K562 (cell line): Measurements from ENCODE around the gene DAB1. TPM values are rescaled to one million over a fixed set of nuclear protein-coding genes. Genes with fewer than 3 reads are reported as not detected.

ENCODE experiments used
- ATAC-seq: fragments of 200-7000 bp; cut with Tn5 transposase; 3 replicates; pipeline ENCODE4 v1.9.1; 2020; ENCODE audit warnings: moderate library complexity
- BruUV-seq: library from RNA; stranded (reverse); fragments of 400-500 nt; replicated peaks from 2 replicates; lab custom pipeline; 2021; lab: Mats Ljungman, UMichigan
- CTCF ChIA-PET: fragments of 300-600 bp; formaldehyde crosslinking; extraction: SDS; loops from one replicate; lab custom pipeline; 2021; ENCODE audit warnings: low intra/inter-chr PET ratio; lab: Yijun Ruan, JAX
- POLR2A ChIA-PET: fragments of 300-600, 350-650 bp; sonication (Branson Sonifier 250); formaldehyde crosslinking; extraction: SDS; loops from one replicate; lab custom pipeline; 2021; ENCODE audit warnings: antibody characterized with exemption, inconsistent platforms; lab: Yijun Ruan, JAX
- DNase-seq, 4 experiments: peaks; one replicate each; pipeline versions ENCODE4 v3.0.0 to v3.0.0-alpha.2; 2011 to 2018; ENCODE audit warnings: low spot score in 3 of 4, mixed read lengths in 3 of 4; ENCODE audit errors: extremely low read depth in 1 of 4
- FAIRE-seq: peaks from 2 replicates; lab custom pipeline; 2011; peaks lifted over from hg19 to GRCh38; lab: Jason Lieb, UNC
- H2AFZ ChIP-seq: 2 replicates; pipeline ENCODE4 v1.6.0; 2011; ENCODE audit warnings: low read depth, low read length, control low read depth, inconsistent platforms
- H3K27ac ChIP-seq: fragments of 200-600 bp; 3 replicates; pipeline ENCODE4 v1.8.0; 2011; ENCODE audit warnings: low read depth, mild to moderate bottlenecking, control low read depth, inconsistent platforms, low read length, moderate library complexity, mixed read lengths; ENCODE audit errors: extremely low read depth
- H3K27me3 ChIP-seq, 2 experiments: fragments of 300-600 bp in 1 of 2; 2 replicates in 1 of 2; 3 replicates in 1 of 2; pipeline versions ENCODE4 v1.6.0 to v1.8.0; 2011; ENCODE audit warnings: inconsistent platforms in 2 of 2, low read length in 2 of 2, mild to moderate bottlenecking in 1 of 2, mixed read lengths in 1 of 2, moderate library complexity in 1 of 2; ENCODE audit not compliant: control insufficient read depth in 2 of 2, insufficient read depth in 2 of 2
- H3K36me3 ChIP-seq: fragments of 300-600 bp; 3 replicates; pipeline ENCODE4 v1.8.0; 2011; ENCODE audit warnings: mild to moderate bottlenecking, low read length, inconsistent platforms; ENCODE audit not compliant: control insufficient read depth, insufficient read depth
- H3K4me1 ChIP-seq, 2 experiments: fragments of 200-600 bp in 1 of 2; replicated peaks in 1 of 2; 2 replicates in 1 of 2; 3 replicates in 1 of 2; pipeline versions ENCODE4 v1.5.1 to v1.8.0; 2011; ENCODE audit warnings: inconsistent platforms in 2 of 2, low read length in 2 of 2, mild to moderate bottlenecking in 1 of 2, mixed read lengths in 1 of 2, moderate library complexity in 1 of 2; ENCODE audit not compliant: control insufficient read depth in 2 of 2, insufficient read depth in 2 of 2
- H3K4me2 ChIP-seq: 2 replicates; pipeline ENCODE4 v1.6.1; 2011; ENCODE audit warnings: low read length, control low read depth, inconsistent platforms, mixed read lengths; ENCODE audit not compliant: insufficient read depth
- H3K4me3 ChIP-seq: fragments of 200-600 bp; sonication (generic), shearing (Covaris generic); 2 replicates; pipeline ENCODE4 v1.5.1; 2016; ENCODE audit warnings: control low read depth, inconsistent platforms
- H3K79me2 ChIP-seq: fragments of 200-600 bp; 3 replicates; pipeline ENCODE4 v1.8.0; 2011; ENCODE audit warnings: low read length, inconsistent platforms; ENCODE audit not compliant: control insufficient read depth, insufficient read depth
- H3K9ac ChIP-seq, 2 experiments: 2 replicates each; pipeline versions ENCODE4 v1.6.0 to v1.6.1; 2011; ENCODE audit warnings: low read depth in 2 of 2, low read length in 2 of 2, control low read depth in 1 of 2, inconsistent platforms in 1 of 2, mild to moderate bottlenecking in 1 of 2, mixed read lengths in 1 of 2; ENCODE audit not compliant: insufficient read depth in 1 of 2
- H3K9me1 ChIP-seq: one replicate; pipeline ENCODE4 v1.6.0; 2011; ENCODE audit warnings: inconsistent platforms, mild to moderate bottlenecking, low read length, moderate library complexity; ENCODE audit not compliant: control insufficient read depth, insufficient read depth
- H3K9me3 ChIP-seq: replicated peaks from 2 replicates; pipeline ENCODE4 v1.5.1; 2011; ENCODE audit warnings: low read depth, low read length, inconsistent platforms; ENCODE audit not compliant: control insufficient read depth, insufficient read depth
- H4K20me1 ChIP-seq: replicated peaks from 2 replicates; pipeline ENCODE4 v1.6.1; 2011; ENCODE audit warnings: low read length, inconsistent platforms, mixed read lengths; ENCODE audit not compliant: control insufficient read depth, insufficient read depth
- CBFB ChIP-seq: sonication (generic); formaldehyde crosslinking; IDR thresholded peaks from 2 replicates; pipeline ENCODE4 v1.4.0; 2020; ENCODE audit warnings: mild to moderate bottlenecking, missing genetic modification reagents
- CHD1 ChIP-seq: fragments of 200-600 bp; sonication (generic); IDR thresholded peaks from one replicate; pipeline ENCODE4 v1.6.1; 2012; ENCODE audit warnings: mild to moderate bottlenecking, moderate library complexity, low read length, inconsistent platforms
- CHD7 ChIP-seq: fragments of 200-600 bp; sonication (generic); IDR thresholded peaks from one replicate; pipeline ENCODE4 v1.6.1; 2012; ENCODE audit warnings: mild to moderate bottlenecking, low read depth, low read length, inconsistent platforms
- ELK1 ChIP-seq: sonication (generic); formaldehyde crosslinking; IDR thresholded peaks from 2 replicates; pipeline ENCODE4 v1.8.1; 2022; ENCODE audit warnings: missing genetic modification reagents
- KHSRP ChIP-seq: fragments of 450-650 bp; IDR thresholded peaks from 2 replicates; pipeline ENCODE4 v1.6.1; 2017
- SMAD3 ChIP-seq: fragments of 450-650 bp; formaldehyde crosslinking; conservative IDR thresholded peaks from 2 replicates; pipeline ENCODE4 v1.4.0; 2020; ENCODE audit warnings: mild to moderate bottlenecking
- ZBTB26 ChIP-seq: fragments of 450-650 bp; formaldehyde crosslinking; IDR thresholded peaks from 2 replicates; pipeline ENCODE4 v1.4.0; 2022; ENCODE audit warnings: missing genetic modification characterization
- ZNF76 ChIP-seq: fragments of 250-450 bp; sonication (Bioruptor Pico); IDR thresholded peaks from 2 replicates; pipeline ENCODE4 v1.4.0; 2020; ENCODE audit warnings: mild to moderate bottlenecking, moderate library complexity, borderline replicate concordance
- WGBS: fragments of 100-300 bp; shearing (Covaris generic); methylation state at CpG from one replicate; pipeline ENCODE4 v1.1.6; 2016; ENCODE audit warnings: low coverage, mixed read lengths; ENCODE audit not compliant: insufficient coverage; ENCODE audit errors: missing lambda C conversion rate; 5-methylcytosine and 5-hydroxymethylcytosine counted together
- in situ Hi-C: fragments of 300-500 bp; cut with MboI; formaldehyde crosslinking; loops from 4 replicates; pipeline ENCODE4 v1.15.0; 2018; ENCODE audit warnings: inconsistent platforms, mixed read lengths
- intact Hi-C: fragments of 100-400 bp; cut with micrococcal nuclease; formaldehyde crosslinking; loops from 2 replicates; pipeline ENCODE4 v1.14.2; 2022
- polyA plus RNA-seq, 8 experiments: library from polyadenylated mRNA; depleted of rRNA in 4 of 8; stranded (reverse) in 5 of 8; unstranded in 3 of 8; fragments of >200 nt; fragmentation: Nextera tagmentation in 2 of 8; fragmentation: Illumina TruSeq in 1 of 8; extraction: Ambion mirVana in 2 of 8; extraction: Trizol in 1 of 8; gene quantifications; 2 replicates each; pipeline versions ENCODE4 v1.2.1 to v1.2.3, GENCODE V29; 2011 to 2014; ENCODE audit warnings: inconsistent platforms in 1 of 8, missing spikeins in 1 of 8
- total RNA-seq, 7 experiments: library from RNA; depleted of rRNA in 6 of 7; stranded (reverse); fragments of >200 nt in 6 of 7; fragmentation: Illumina TruSeq in 2 of 7; extraction: Trizol in 2 of 7; gene quantifications; 2 replicates each; pipeline versions ENCODE4 v1.2.1 to v1.2.3, GENCODE V29; 2011 to 2021; ENCODE audit warnings: low replicate concordance in 1 of 7

Gene DAB1
- total and polyA plus RNA-seq, 9 of the 15 experiments (the other 6 are each of a cell fraction or from before 2014, with no cell fraction given) = not detected

GRCh38 chr1:57111175-57111574 lies 312.7 kb downstream of the DAB1 start (continued):
- TF ChIP-seq ZBTB26 = no peak
- no peak for TF ChIP-seq ELK1

- Histone ChIP-seq H3K36me3 (no peaks in the 10 kb centered on the region), H3K9me3 (no peaks in the 10 kb centered on the region), H3K27me3 (peaks cover 0 to 2% of the 10 kb centered on the region in 2 experiments; a peak in 3 of 5 replicates), H3K4me1 (no peaks in the 10 kb centered on the region), H3K4me3 (no peak overlapping the region), H3K79me2 (no peaks in the 10 kb centered on the region), H3K9ac (no peak overlapping the region), H3K9me1 (no peaks in the 10 kb centered on the region), H3K27ac (no peak overlapping the region), H3K4me2 (no peak overlapping the region), H4K20me1 (no peaks in the 10 kb centered on the region; the same call in 1 of the 2 replicates), H2AFZ (no peak overlapping the region)
- intact Hi-C loops (no loop called here), in situ Hi-C loops (no loop called here)
- CTCF ChIA-PET = no interaction called here
- no peak for DNase-seq
- POLR2A ChIA-PET = no interaction called here
- 4% methylated on average over 3 of the region's 3 CpGs for WGBS
- BruUV-seq = no TSS peak
- no peak for ATAC-seq
- FAIRE-seq = no peak
- TF ChIP-seq SMAD3 (CRISPR knock-in tag) (no peak), ZNF76 (CRISPR knock-in tag) (no peak), CHD7 (no peak), CHD1 (no peak), KHSRP (no peak), CBFB (no peak)
Measured at GRCh38 chr1:57109883-57110282, 314.0 kb downstream of the DAB1 start.
